A549 (cell line): ENCODE results near the gene PANK2. TPM values are rescaled to one million over a fixed set of nuclear protein-coding genes. Genes with fewer than 3 reads are reported as not detected.
A peak's percentile ranks its signal among the peaks of the same experiment; 100 is the strongest.

Experiments used
- ATAC-seq, 2 experiments: fragments of 200-7000 bp in 1 of 2; fragments of >200 bp in 1 of 2; cut with Nextera tagmentation in 1 of 2; cut with Tn5 transposase in 1 of 2; 3 replicates each; pipeline versions ENCODE4 v1.8.0 to v1.9.1; 2018 to 2020; ENCODE audit warnings: mild to moderate bottlenecking in 1 of 2, moderate library complexity in 1 of 2
- CTCF ChIA-PET: fragments of 300-600 bp; sonication (Branson Sonifier 250); formaldehyde crosslinking; extraction: SDS; loops from one replicate; lab custom pipeline; 2021; ENCODE audit warnings: antibody characterized with exemption, inconsistent platforms; lab: Yijun Ruan, JAX
- POLR2A ChIA-PET: fragments of 350-600 bp; formaldehyde crosslinking; extraction: SDS; loops from one replicate; lab custom pipeline; 2021; ENCODE audit warnings: antibody characterized with exemption, inconsistent platforms; lab: Yijun Ruan, JAX
- DNase-seq, 2 experiments: peaks; one replicate each; pipeline versions ENCODE4 v3.0.0 to v3.0.0-alpha.2; 2011 to 2016; ENCODE audit warnings: low read depth in 1 of 2, low spot score in 1 of 2
- FAIRE-seq: peaks from 2 replicates; lab custom pipeline; 2011; peaks lifted over from hg19 to GRCh38; lab: Jason Lieb, UNC
- H3K27ac ChIP-seq, 2 experiments: fragments of >200 bp; sonication (Bioruptor Twin); formaldehyde crosslinking; 3 replicates each; pipeline ENCODE4 v1.5.1; 2016 to 2017
- H3K4me1 ChIP-seq: fragments of >200 bp; sonication (Bioruptor Twin); formaldehyde crosslinking; 3 replicates; pipeline ENCODE4 v1.6.1; 2016
- H3K4me2 ChIP-seq: fragments of >200 bp; sonication (Bioruptor Twin); formaldehyde crosslinking; 3 replicates; pipeline ENCODE4 v1.6.1; 2016
- H3K4me3 ChIP-seq: fragments of >200 bp; sonication (Bioruptor Twin); formaldehyde crosslinking; 3 replicates; pipeline ENCODE4 v1.5.1; 2016
- H3K9me3 ChIP-seq: fragments of >200 bp; sonication (Bioruptor Twin); formaldehyde crosslinking; 3 replicates; pipeline ENCODE4 v1.6.1; 2016
- BHLHE40 ChIP-seq: IDR thresholded peaks from 2 replicates; pipeline ENCODE4 v1.6.1; 2012; ENCODE audit warnings: low read depth, low read length, inconsistent platforms
- CBX2 ChIP-seq: fragments of 200-600 bp; sonication (generic); IDR thresholded peaks from 2 replicates; pipeline ENCODE4 v1.6.1; 2016; ENCODE audit warnings: low read depth, mild to moderate bottlenecking, borderline replicate concordance
- CHD2 ChIP-seq: fragments of 150-350 bp; IDR thresholded peaks from 2 replicates; pipeline ENCODE4 v1.6.1; 2014; ENCODE audit warnings: low read length; ENCODE audit not compliant: partially characterized antibody
- EHMT2 ChIP-seq: fragments of 200-600 bp; sonication (generic); IDR thresholded peaks from 2 replicates; pipeline ENCODE4 v1.6.1; 2016; ENCODE audit warnings: antibody characterized with exemption, low read depth, mild to moderate bottlenecking, moderate library complexity
- FOSB ChIP-seq: fragments of 250-450 bp; sonication (Bioruptor Pico); IDR thresholded peaks from 2 replicates; pipeline ENCODE4 v1.5.0; 2020; ENCODE audit warnings: mild to moderate bottlenecking, moderate library complexity
- FOSL2 ChIP-seq, 2 experiments: fragments of 450-650 bp in 1 of 2; fragments of >200 bp in 1 of 2; sonication (Bioruptor Twin) in 1 of 2; formaldehyde crosslinking; IDR thresholded peaks; 2 replicates each; pipeline versions ENCODE4 v1.5.0 to v1.6.1; 2016 to 2020; ENCODE audit warnings: mild to moderate bottlenecking in 1 of 2, moderate library complexity in 1 of 2
- FOXS1 ChIP-seq: fragments of 250-450 bp; sonication (Bioruptor Pico); IDR thresholded peaks from 2 replicates; pipeline ENCODE4 v1.5.0; 2020; ENCODE audit warnings: mild to moderate bottlenecking, moderate library complexity
- HOXB13 ChIP-seq: fragments of 250-450 bp; sonication (Bioruptor Pico); IDR thresholded peaks from 2 replicates; pipeline ENCODE4 v1.5.0; 2020; ENCODE audit warnings: low read depth, mild to moderate bottlenecking, moderate library complexity
- KDM5A ChIP-seq: fragments of 200-600 bp; sonication (generic); IDR thresholded peaks from 2 replicates; pipeline ENCODE4 v1.6.1; 2016; ENCODE audit warnings: antibody characterized with exemption, mild to moderate bottlenecking
- MAFK ChIP-seq: fragments of 450-650 bp; IDR thresholded peaks from 2 replicates; pipeline ENCODE4 v1.6.1; 2014; ENCODE audit not compliant: partially characterized antibody
- MAZ ChIP-seq: fragments of 150-350 bp; IDR thresholded peaks from 2 replicates; pipeline ENCODE4 v1.6.1; 2014; ENCODE audit warnings: antibody characterized with exemption, low read depth, low read length, borderline replicate concordance
- NFE2L2 ChIP-seq: fragments of 150-350 bp; conservative IDR thresholded peaks from 2 replicates; pipeline ENCODE4 v1.6.1; 2014; ENCODE audit warnings: low read length
- NPAS2 ChIP-seq: fragments of 250-450 bp; sonication (Bioruptor Pico); IDR thresholded peaks from 2 replicates; pipeline ENCODE4 v1.8.0; 2022; ENCODE audit warnings: mild to moderate bottlenecking, moderate library complexity, borderline replicate concordance
- POLR2AphosphoS2 ChIP-seq: conservative IDR thresholded peaks from 2 replicates; pipeline ENCODE4 v1.6.1; 2012; ENCODE audit warnings: low read length, improper control_type of control experiment, inconsistent platforms
- RAD21 ChIP-seq, 2 experiments: fragments of >200 bp in 1 of 2; sonication (Bioruptor Twin) in 1 of 2; formaldehyde crosslinking in 1 of 2; IDR thresholded peaks in 1 of 2; conservative IDR thresholded peaks in 1 of 2; 2 replicates in 1 of 2; 3 replicates in 1 of 2; pipeline ENCODE4 v1.6.1; 2012 to 2018; ENCODE audit warnings: inconsistent platforms in 1 of 2
- RCOR1 ChIP-seq: fragments of 150-350 bp; IDR thresholded peaks from 2 replicates; pipeline ENCODE4 v1.6.1; 2014; ENCODE audit warnings: antibody characterized with exemption, low read length, low read depth
- RNF2 ChIP-seq: fragments of 200-600 bp; sonication (generic); IDR thresholded peaks from 2 replicates; pipeline ENCODE4 v1.6.1; 2016; ENCODE audit warnings: low read depth, mild to moderate bottlenecking, antibody characterized with exemption, moderate library complexity, borderline replicate concordance
- TP53 ChIP-seq: fragments of 250-450 bp; sonication (Bioruptor Pico); IDR thresholded peaks from 2 replicates; pipeline ENCODE4 v1.5.0; 2021; ENCODE audit warnings: mild to moderate bottlenecking, moderate library complexity
- ZC3H11A ChIP-seq: fragments of 450-650 bp; IDR thresholded peaks from 2 replicates; pipeline ENCODE4 v1.6.1; 2014; ENCODE audit warnings: antibody characterized with exemption, mild to moderate bottlenecking
- WGBS: methylation state at CpG from one replicate; pipeline ENCODE4 v1.1.6; 2017; ENCODE audit errors: missing lambda C conversion rate; 5-methylcytosine and 5-hydroxymethylcytosine counted together
- polyA plus RNA-seq, 4 experiments: library from polyadenylated mRNA; depleted of rRNA in 3 of 4; stranded (reverse); fragments of >200 nt; fragmentation: RNase III in 1 of 4; extraction: RNeasy Plus Mini Kit Qiagen cat#74134 plus additional on column Dnase treatment in 1 of 4; gene quantifications; 2 replicates in 3 of 4; 3 replicates in 1 of 4; pipeline ENCODE4 v1.2.3, GENCODE V29; 2011 to 2017
- TF ChIP-seq, protein P1 (sequence below): fragments of 200-600 bp; sonication (generic); IDR thresholded peaks from 2 replicates; pipeline ENCODE4 v1.6.1; 2016; ENCODE audit warnings: antibody characterized with exemption, mild to moderate bottlenecking, moderate library complexity

The PANK2 gene
- polyA plus RNA-seq, 2 of the 4 experiments (the other 2 are of a cell fraction), result 44.6 to 45.9 TPM

DNA sequence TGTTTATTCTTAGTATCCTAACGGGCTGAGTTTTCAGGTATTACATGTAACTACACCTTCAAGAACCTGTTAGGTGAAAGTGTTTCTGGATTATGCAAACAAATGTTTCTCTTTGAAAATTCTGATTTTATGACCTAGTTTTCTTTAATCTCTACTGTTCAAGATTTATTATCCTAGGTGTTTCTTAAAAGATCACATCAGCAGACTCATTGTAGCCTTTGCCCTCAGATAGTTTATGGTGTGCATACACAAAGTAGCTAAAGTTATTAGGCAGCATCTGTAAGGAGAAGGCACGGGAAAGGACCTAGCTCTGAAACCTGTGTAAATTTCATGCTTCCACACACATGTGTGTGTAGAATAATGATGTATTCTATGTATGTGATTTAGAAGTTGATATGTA, 21.7 kb downstream of the PANK2 start (continued):
- TF ChIP-seq, protein P1, sequence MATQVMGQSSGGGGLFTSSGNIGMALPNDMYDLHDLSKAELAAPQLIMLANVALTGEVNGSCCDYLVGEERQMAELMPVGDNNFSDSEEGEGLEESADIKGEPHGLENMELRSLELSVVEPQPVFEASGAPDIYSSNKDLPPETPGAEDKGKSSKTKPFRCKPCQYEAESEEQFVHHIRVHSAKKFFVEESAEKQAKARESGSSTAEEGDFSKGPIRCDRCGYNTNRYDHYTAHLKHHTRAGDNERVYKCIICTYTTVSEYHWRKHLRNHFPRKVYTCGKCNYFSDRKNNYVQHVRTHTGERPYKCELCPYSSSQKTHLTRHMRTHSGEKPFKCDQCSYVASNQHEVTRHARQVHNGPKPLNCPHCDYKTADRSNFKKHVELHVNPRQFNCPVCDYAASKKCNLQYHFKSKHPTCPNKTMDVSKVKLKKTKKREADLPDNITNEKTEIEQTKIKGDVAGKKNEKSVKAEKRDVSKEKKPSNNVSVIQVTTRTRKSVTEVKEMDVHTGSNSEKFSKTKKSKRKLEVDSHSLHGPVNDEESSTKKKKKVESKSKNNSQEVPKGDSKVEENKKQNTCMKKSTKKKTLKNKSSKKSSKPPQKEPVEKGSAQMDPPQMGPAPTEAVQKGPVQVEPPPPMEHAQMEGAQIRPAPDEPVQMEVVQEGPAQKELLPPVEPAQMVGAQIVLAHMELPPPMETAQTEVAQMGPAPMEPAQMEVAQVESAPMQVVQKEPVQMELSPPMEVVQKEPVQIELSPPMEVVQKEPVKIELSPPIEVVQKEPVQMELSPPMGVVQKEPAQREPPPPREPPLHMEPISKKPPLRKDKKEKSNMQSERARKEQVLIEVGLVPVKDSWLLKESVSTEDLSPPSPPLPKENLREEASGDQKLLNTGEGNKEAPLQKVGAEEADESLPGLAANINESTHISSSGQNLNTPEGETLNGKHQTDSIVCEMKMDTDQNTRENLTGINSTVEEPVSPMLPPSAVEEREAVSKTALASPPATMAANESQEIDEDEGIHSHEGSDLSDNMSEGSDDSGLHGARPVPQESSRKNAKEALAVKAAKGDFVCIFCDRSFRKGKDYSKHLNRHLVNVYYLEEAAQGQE, result no peak
- TF ChIP-seq KDM5A, result no peak
- no peak for TF ChIP-seq FOXS1

DNA sequence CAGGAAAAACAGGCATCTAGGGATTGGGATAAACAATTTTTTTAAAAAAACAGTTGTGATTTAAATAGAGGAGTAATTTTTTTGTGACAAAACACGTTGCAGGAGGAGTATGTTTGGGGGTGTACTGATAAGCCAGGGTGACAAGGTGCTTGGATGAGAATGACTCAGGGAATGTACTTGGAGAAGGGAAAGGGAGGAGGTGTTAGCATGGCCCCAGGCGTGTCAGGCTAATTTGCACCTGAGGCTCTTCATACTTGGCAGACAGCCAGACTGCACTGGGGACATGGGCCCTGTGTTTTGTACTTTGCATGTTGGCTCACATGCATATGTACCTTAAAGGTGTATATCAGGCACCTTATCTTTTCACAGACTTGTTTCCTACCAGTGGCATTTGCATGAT, 22.8 kb downstream of the PANK2 start:
- WGBS, result 82% methylated on average over 2 of the region's 2 CpGs
- ChIA-PET POLR2A (no interaction called here), CTCF (interaction anchor here (1.6 kb wide), 1 partner anchor 97 kb away, joined by 4 read pairs; no protein-coding TSS in a partner anchor)
- FAIRE-seq (no peak), ATAC-seq (no peak), DNase-seq (no peak)
- Histone ChIP-seq H3K4me1 (peaks cover 22% of the 10 kb centered on the region), H3K4me2 (no peak overlapping the region), H3K4me3 (no peak overlapping the region), H3K27ac (no peak overlapping the region), H3K9me3 (no peaks in the 10 kb centered on the region)
- TF ChIP-seq FOSL2 (IDR thresholded peaks at IDR 0.05), result no peak
- TF ChIP-seq FOSL2 (CRISPR knock-in tag; IDR thresholded peaks at IDR 0.05), result no peak
- TF ChIP-seq POLR2AphosphoS2, result 0 out of 2 replicates have a peak, but pooled peaks have one; percentile 41

DNA sequence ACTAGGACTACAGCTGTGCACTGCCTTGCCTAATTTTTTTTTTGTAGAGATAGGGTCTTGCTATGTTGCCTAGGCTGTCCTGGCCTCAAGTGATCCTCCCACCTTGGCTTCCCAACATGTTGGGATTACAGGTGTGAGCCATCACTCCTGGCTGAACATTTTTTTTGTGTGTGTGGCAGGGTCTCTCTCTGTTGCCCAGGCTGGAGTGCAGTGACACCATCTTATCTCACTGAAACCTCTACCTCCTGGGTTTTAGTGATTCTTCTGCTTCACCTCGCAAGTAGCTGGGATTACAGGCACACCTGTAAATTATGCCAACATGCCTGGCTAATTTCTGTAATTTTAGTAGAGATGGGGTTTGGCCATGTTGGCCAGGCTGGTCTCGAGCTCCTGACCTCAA, 25.3 kb downstream of the PANK2 start:
- peaks cover 22% of the 10 kb centered on the region for H3K4me1 ChIP-seq
- H3K9me3 ChIP-seq, result no peaks in the 10 kb centered on the region
- POLR2A ChIA-PET, result no interaction called here
- no peak for FAIRE-seq
- no peak overlapping the region for H3K4me3 ChIP-seq
- TF ChIP-seq RAD21 (conservative IDR thresholded peaks at IDR 0.05 in 1 of 2, IDR thresholded peaks at IDR 0.05 in 1 of 2) (no peak), NPAS2 (CRISPR knock-in tag) (no peak), EHMT2 (no peak), CHD2 (no peak), HOXB13 (no peak), MAZ (no peak), CBX2 (no peak)
- ATAC-seq, result no peak
- WGBS, result 98% methylated on average over 2 of the region's 2 CpGs
- H3K27ac ChIP-seq, result peak overlapping the region; percentile 53 to 65; a peak in 5 of 6 replicates
- peak overlapping the region; percentile 35; the same call in 2 of the 3 replicates for H3K4me2 ChIP-seq
- DNase-seq, result no peak
- CTCF ChIA-PET, result interaction anchor here (1.5 kb wide), 1 partner anchor 12 kb away, joined by 3 read pairs; no protein-coding TSS in a partner anchor

DNA sequence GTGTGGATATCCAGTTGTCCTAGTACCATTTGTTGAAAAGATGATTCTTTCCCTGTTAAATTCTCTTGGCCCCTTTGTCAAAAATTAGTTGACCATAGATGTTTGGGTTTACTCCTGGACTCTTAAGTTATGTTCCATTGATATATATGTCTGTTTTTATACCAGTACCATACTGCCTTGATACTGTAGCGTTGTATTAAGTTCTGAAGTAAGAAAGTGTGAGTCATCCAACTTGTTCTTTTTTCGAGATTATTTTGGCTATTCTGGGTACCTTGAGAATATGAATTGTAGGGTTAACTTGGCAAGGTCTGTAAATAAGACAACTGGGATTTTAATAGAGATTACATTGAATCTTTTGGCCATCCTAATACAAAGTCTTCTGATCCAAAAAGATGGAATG, 26.5 kb downstream of the PANK2 start:
- TF ChIP-seq ZC3H11A, result no peak
- no peak for TF ChIP-seq FOSL2 (IDR thresholded peaks at IDR 0.05)
- peak; percentile 46 for TF ChIP-seq FOSL2 (CRISPR knock-in tag; IDR thresholded peaks at IDR 0.05)
- H3K9me3 ChIP-seq, result no peaks in the 10 kb centered on the region
- no peak for ATAC-seq
- ChIA-PET CTCF (interaction anchor here (1.0 to 1.5 kb wide), 3 partner anchors 11 to 15 kb away, joined by 3 read pairs; no protein-coding TSS in a partner anchor), POLR2A (no interaction called here)
- H3K4me3 ChIP-seq, result no peak overlapping the region
- H3K4me2 ChIP-seq, result no peak overlapping the region
- no peak for FAIRE-seq
- no peak for DNase-seq
- 79% methylated on average over 2 of the region's 2 CpGs for WGBS
- H3K27ac ChIP-seq, result no peak overlapping the region
- H3K4me1 ChIP-seq, result peaks cover 22% of the 10 kb centered on the region

DNA sequence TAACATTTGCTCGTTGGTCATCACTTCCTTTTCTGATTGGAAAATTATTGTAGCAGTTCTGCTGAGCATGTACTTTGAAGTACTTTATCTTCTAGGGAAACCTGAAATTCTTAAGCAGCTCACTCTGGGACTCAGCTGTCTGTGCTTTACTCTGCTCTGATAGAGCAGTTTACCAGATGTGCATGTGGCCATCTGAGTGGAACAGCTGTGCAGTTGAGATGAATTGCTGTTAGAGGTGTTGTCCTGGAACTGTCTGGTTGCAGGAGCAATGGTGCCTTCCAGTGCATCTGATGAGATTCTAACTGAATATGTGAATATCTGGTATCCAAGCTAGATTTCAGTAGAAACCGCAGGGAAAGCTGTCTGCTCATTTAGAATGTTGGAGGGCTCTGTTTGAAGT, 27.2 kb downstream of the PANK2 start:
- ChIA-PET CTCF (interaction anchor here (0.9 to 2.7 kb wide), 5 partner anchors 9 to 155 kb away, joined by 3 to 8 read pairs (median 3); no protein-coding TSS in a partner anchor), POLR2A (no interaction called here)
- ATAC-seq (no peak), DNase-seq (no peak), FAIRE-seq (no peak)
- no peak for TF ChIP-seq TP53 (CRISPR knock-in tag)
- no peak for TF ChIP-seq RCOR1
- TF ChIP-seq FOSB (CRISPR knock-in tag), result no peak
- TF ChIP-seq RNF2, result no peak
- no peak for TF ChIP-seq BHLHE40
- TF ChIP-seq NFE2L2, result no peak
- no peak for TF ChIP-seq MAFK
- TF ChIP-seq CHD2, result no peak
- peaks cover 22% of the 10 kb centered on the region for H3K4me1 ChIP-seq
- no peak overlapping the region for H3K4me3 ChIP-seq
- H3K4me2 ChIP-seq, result no peak overlapping the region
- H3K9me3 ChIP-seq, result no peaks in the 10 kb centered on the region
- 73% methylated on average over 2 of the region's 2 CpGs for WGBS
- H3K27ac ChIP-seq, result no peak overlapping the region
